Measurements from ENCODE around the gene TEC. TPM values are rescaled to one million over a fixed set of nuclear protein-coding genes. Genes with fewer than 3 reads are reported as not detected.

The TEC gene
- polyA plus RNA-seq, 1 of the 3 experiments (the other 2 are of a cell fraction) = 0.85 TPM

DNA sequence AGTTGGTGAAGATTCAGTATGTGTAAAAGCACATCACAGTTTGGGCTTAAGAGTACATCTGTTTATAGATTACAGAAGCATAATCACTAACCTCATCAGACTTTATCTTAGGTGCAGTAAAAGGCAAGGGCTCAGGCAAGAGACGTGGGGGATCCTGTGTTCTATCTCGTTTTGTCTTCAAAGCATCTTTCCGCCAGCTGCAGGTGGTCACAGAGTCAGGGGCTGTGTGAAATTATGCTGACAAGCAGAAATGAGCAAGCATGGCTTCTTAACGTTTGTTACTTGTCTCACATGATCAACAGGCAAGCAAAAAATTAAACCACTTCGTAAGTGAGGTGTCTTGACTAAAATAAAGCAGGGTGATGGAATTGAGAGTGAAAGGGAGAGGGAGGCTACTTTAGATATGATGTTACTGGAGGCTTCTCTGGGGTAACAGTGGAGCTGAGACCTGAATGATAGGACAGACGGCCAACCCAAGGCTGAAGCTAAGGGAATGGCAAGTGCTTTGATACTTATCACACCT lies 1.4 kb upstream of the TEC start:
- WGBS (ENCODE audit: low lambda C conversion rate) = 89% methylated on average over 6 of the region's 6 CpGs

DNA sequence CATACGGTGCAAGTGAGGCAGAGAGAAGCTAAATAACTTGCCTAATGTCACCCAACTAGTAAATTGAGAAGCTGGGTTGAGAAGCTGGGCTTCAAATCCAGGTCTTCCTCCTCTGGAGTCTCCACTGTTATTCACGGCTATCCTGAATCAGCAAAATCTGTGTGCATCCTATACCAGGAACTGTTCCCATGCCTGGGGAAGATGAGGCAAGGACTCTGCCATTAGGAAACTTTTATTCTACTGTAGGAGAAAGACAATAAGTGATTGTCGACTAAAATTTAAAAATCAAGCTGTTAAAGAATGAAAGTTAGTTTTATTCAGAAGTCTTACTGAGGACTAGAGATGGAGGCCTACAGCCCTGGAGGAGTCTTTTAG lies 872 bp upstream of the TEC start:
- Histone ChIP-seq H3K9me2 (no peaks in the 10 kb centered on the region), H3K27ac (ENCODE audit: low read depth in 2 of 2, low read length in 1 of 2) (peak overlapping the region in 1 of 2 experiments; percentile 60; a peak in 1 of 4 replicates), H3K4me2 (peak overlapping the region; percentile 92), H3K27me3 (ENCODE audit: insufficient read depth) (no peaks in the 10 kb centered on the region), H3K36me3 (replicated peaks in 1 of 2; ENCODE audit: control insufficient read depth in 1 of 2, insufficient read depth in 2 of 2, low read length in 1 of 2) (no peaks in the 10 kb centered on the region), H3K79me2 (ENCODE audit: insufficient read depth) (no peaks in the 10 kb centered on the region), H3K9me3 (no peaks in the 10 kb centered on the region), H3K4me1 (ENCODE audit: control insufficient read depth in 1 of 2, insufficient read depth in 2 of 2, low read depth in 1 of 2, low read length in 1 of 2) (peaks cover 0 to 2% of the 10 kb centered on the region in 2 experiments; a peak in 1 of 4 replicates), H3K4me3 (ENCODE audit: low read depth in 2 of 2, low read length in 1 of 2) (peak overlapping the region; percentile 86 to 94; a peak in 2 of 4 replicates), H2AFZ (ENCODE audit: low read depth) (peak overlapping the region; percentile 80; the same call in 1 of the 2 replicates), H3K9ac (no peak overlapping the region; the same call in 1 of the 2 replicates), H4K20me1 (ENCODE audit: insufficient read depth) (no peaks in the 10 kb centered on the region), H3F3A (replicated peaks; ENCODE audit: insufficient read depth) (peaks cover 11% of the 10 kb centered on the region)
- DNase-seq = no peak
- CTCF ChIA-PET = interaction anchor here (0.6 to 1.3 kb wide), 3 partner anchors 9 to 33 kb away, joined by 3 to 6 read pairs (median 3); no protein-coding TSS in a partner anchor
- 85% methylated on average over 3 of the region's 3 CpGs for WGBS (ENCODE audit: low lambda C conversion rate)
- POLR2A ChIA-PET = no interaction called here
- TF ChIP-seq, protein P1, sequence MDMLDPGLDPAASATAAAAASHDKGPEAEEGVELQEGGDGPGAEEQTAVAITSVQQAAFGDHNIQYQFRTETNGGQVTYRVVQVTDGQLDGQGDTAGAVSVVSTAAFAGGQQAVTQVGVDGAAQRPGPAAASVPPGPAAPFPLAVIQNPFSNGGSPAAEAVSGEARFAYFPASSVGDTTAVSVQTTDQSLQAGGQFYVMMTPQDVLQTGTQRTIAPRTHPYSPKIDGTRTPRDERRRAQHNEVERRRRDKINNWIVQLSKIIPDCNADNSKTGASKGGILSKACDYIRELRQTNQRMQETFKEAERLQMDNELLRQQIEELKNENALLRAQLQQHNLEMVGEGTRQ (IDR thresholded peaks at IDR 0.05; ENCODE audit: borderline replicate concordance, low read depth, low read length) = no peak
- no peak for TF ChIP-seq NRF1 (IDR thresholded peaks at IDR 0.05; ENCODE audit: low read depth, low read length)
- TF ChIP-seq, protein P2, sequence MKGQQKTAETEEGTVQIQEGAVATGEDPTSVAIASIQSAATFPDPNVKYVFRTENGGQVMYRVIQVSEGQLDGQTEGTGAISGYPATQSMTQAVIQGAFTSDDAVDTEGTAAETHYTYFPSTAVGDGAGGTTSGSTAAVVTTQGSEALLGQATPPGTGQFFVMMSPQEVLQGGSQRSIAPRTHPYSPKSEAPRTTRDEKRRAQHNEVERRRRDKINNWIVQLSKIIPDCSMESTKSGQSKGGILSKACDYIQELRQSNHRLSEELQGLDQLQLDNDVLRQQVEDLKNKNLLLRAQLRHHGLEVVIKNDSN (IDR thresholded peaks at IDR 0.05; ENCODE audit: borderline replicate concordance, low read depth) = no peak

More for the DNA sequence above, 1.4 kb upstream of the TEC start:
- no peak overlapping the region for H3K9ac ChIP-seq
- peaks cover 0 to 2% of the 10 kb centered on the region in 2 experiments; a peak in 1 of 4 replicates for H3K4me1 ChIP-seq (ENCODE audit: control insufficient read depth in 1 of 2, insufficient read depth in 2 of 2, low read depth in 1 of 2, low read length in 1 of 2)
- TF ChIP-seq JUND (IDR thresholded peaks at IDR 0.05) (no peak), GABPA (IDR thresholded peaks at IDR 0.05; ENCODE audit: low read depth) (no peak)
- no peaks in the 10 kb centered on the region for H3K79me2 ChIP-seq (ENCODE audit: insufficient read depth)
- H3K27ac ChIP-seq (ENCODE audit: low read depth in 2 of 2, low read length in 1 of 2) = no peak overlapping the region
- no peaks in the 10 kb centered on the region for H4K20me1 ChIP-seq (ENCODE audit: insufficient read depth)
- H3K9me2 ChIP-seq = no peaks in the 10 kb centered on the region
- no peak for DNase-seq
- no peak overlapping the region for H2AFZ ChIP-seq (ENCODE audit: low read depth)
- no peaks in the 10 kb centered on the region for H3K27me3 ChIP-seq (ENCODE audit: insufficient read depth)
- H3K4me3 ChIP-seq (ENCODE audit: low read depth in 2 of 2, low read length in 1 of 2) = no peak overlapping the region
- H3F3A ChIP-seq (replicated peaks; ENCODE audit: insufficient read depth) = peaks cover 11% of the 10 kb centered on the region
- CTCF ChIA-PET = interaction anchor here (0.6 to 1.3 kb wide), 3 partner anchors 9 to 32 kb away, joined by 3 to 6 read pairs (median 3); no protein-coding TSS in a partner anchor
- POLR2A ChIA-PET = no interaction called here
- H3K4me2 ChIP-seq = no peak overlapping the region
- no peaks in the 10 kb centered on the region for H3K9me3 ChIP-seq
- no peaks in the 10 kb centered on the region for H3K36me3 ChIP-seq (replicated peaks in 1 of 2; ENCODE audit: control insufficient read depth in 1 of 2, insufficient read depth in 2 of 2, low read length in 1 of 2)

DNA sequence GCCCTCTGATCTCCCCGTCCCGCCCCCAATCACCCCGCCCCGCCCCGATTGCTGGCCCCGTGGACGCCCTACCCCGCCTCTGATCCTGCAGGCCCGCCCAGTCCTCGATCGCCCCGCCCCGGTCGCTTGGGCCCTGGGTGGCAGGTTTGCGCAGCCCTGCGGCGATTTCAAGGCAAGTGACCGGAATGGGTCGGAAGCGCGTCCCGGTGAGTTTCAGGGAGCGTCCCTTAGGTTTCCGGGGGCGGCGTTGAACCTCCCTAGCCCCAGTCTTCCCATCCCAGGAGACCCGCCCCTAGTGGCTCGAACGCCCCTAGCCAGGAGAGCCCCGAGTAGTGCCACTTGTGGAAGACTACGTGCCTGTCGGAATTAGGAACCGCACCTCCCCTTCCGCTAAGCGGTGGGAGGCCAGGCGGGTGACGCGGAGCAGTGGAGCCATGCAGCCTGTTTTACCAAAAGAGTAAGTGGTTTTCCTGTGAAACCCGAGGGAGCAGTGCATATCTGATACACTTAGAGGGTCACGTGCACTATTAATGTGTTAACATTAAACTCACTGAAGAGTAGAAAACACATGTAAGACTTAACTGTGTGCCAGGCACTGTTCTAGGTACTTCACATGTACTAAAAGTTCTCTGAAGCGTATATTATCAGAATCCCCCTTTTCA lies 354 bp upstream of the TEC start:
- no peaks in the 10 kb centered on the region for H3K79me2 ChIP-seq (ENCODE audit: insufficient read depth)
- CTCF ChIA-PET = interaction anchor here (0.6 to 1.3 kb wide), 2 partner anchors 10 to 13 kb away, joined by 3 to 6 read pairs; no protein-coding TSS in a partner anchor
- no peaks in the 10 kb centered on the region for H3K9me2 ChIP-seq
- no peaks in the 10 kb centered on the region for H3K36me3 ChIP-seq (replicated peaks in 1 of 2; ENCODE audit: control insufficient read depth in 1 of 2, insufficient read depth in 2 of 2, low read length in 1 of 2)
- WGBS (ENCODE audit: low lambda C conversion rate) = 8% methylated on average over 22 of the region's 41 CpGs
- H3K4me1 ChIP-seq (ENCODE audit: control insufficient read depth in 1 of 2, insufficient read depth in 2 of 2, low read depth in 1 of 2, low read length in 1 of 2) = peaks cover 0 to 2% of the 10 kb centered on the region in 2 experiments; a peak in 1 of 4 replicates
- H3K9me3 ChIP-seq = no peaks in the 10 kb centered on the region
- DNase-seq = peak; percentile 98
- H2AFZ ChIP-seq (ENCODE audit: low read depth) = peak overlapping the region; percentile 80; the same call in 1 of the 2 replicates
- H3F3A ChIP-seq (replicated peaks; ENCODE audit: insufficient read depth) = peaks cover 11% of the 10 kb centered on the region
- H3K4me3 ChIP-seq (ENCODE audit: low read depth in 2 of 2, low read length in 1 of 2) = peak overlapping the region; percentile 86 to 94
- peak overlapping the region; percentile 92 for H3K4me2 ChIP-seq
- peak overlapping the region; percentile 63 for H3K9ac ChIP-seq
- peak overlapping the region; percentile 31 to 60; a peak in 3 of 4 replicates for H3K27ac ChIP-seq (ENCODE audit: low read depth in 2 of 2, low read length in 1 of 2)
- no peaks in the 10 kb centered on the region for H4K20me1 ChIP-seq (ENCODE audit: insufficient read depth)
- no peaks in the 10 kb centered on the region for H3K27me3 ChIP-seq (ENCODE audit: insufficient read depth)
- POLR2A ChIA-PET = no interaction called here
- no peak for TF ChIP-seq RXRA (IDR thresholded peaks at IDR 0.05; ENCODE audit: borderline replicate concordance, low read depth)
- TF ChIP-seq FOSL2 (IDR thresholded peaks at IDR 0.05; ENCODE audit: borderline replicate concordance, low read depth) = no peak
- TF ChIP-seq GABPA (IDR thresholded peaks at IDR 0.05; ENCODE audit: low read depth) = peak; percentile 39; the same call in 1 of the 2 replicates
- no peak for TF ChIP-seq CHD2 (IDR thresholded peaks at IDR 0.05; ENCODE audit: low read length, partially characterized antibody)
- TF ChIP-seq, protein P1 (IDR thresholded peaks at IDR 0.05; ENCODE audit: borderline replicate concordance, low read depth, low read length) = no peak
- TF ChIP-seq MEF2A (IDR thresholded peaks at IDR 0.05; ENCODE audit: borderline replicate concordance, low read depth) = no peak
- TF ChIP-seq MXI1 (IDR thresholded peaks at IDR 0.05; ENCODE audit: low read depth, low read length) = peak; percentile 41; the same call in 1 of the 2 replicates
- peak; percentile 77; the same call in 1 of the 2 replicates for TF ChIP-seq POLR2AphosphoS5 (IDR thresholded peaks at IDR 0.05; ENCODE audit: low read depth, low read length)
- TF ChIP-seq RFX5 (IDR thresholded peaks at IDR 0.05; ENCODE audit: low read length) = no peak
- no peak for TF ChIP-seq NFIC (IDR thresholded peaks at IDR 0.05; ENCODE audit: borderline replicate concordance)
- no peak for TF ChIP-seq JUND (IDR thresholded peaks at IDR 0.05)
- TF ChIP-seq, protein P3, sequence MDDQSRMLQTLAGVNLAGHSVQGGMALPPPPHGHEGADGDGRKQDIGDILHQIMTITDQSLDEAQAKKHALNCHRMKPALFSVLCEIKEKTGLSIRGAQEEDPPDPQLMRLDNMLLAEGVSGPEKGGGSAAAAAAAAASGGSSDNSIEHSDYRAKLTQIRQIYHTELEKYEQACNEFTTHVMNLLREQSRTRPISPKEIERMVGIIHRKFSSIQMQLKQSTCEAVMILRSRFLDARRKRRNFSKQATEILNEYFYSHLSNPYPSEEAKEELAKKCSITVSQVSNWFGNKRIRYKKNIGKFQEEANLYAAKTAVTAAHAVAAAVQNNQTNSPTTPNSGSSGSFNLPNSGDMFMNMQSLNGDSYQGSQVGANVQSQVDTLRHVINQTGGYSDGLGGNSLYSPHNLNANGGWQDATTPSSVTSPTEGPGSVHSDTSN (IDR thresholded peaks at IDR 0.05) = no peak
- peak; percentile 53; the same call in 1 of the 2 replicates for TF ChIP-seq SIN3A (IDR thresholded peaks at IDR 0.05; ENCODE audit: borderline replicate concordance, low read depth, low read length)
- TF ChIP-seq SMC3 (IDR thresholded peaks at IDR 0.05; ENCODE audit: low read depth, low read length) = no peak

Data from SK-N-SH (cell line).